ENCODE data around the gene GIMAP5. TPM values are rescaled to one million over a fixed set of nuclear protein-coding genes. Genes with fewer than 3 reads are reported as not detected.

The GIMAP5 gene
- total and polyA plus RNA-seq, 2 experiments from 2014 or later: not detected

DNA sequence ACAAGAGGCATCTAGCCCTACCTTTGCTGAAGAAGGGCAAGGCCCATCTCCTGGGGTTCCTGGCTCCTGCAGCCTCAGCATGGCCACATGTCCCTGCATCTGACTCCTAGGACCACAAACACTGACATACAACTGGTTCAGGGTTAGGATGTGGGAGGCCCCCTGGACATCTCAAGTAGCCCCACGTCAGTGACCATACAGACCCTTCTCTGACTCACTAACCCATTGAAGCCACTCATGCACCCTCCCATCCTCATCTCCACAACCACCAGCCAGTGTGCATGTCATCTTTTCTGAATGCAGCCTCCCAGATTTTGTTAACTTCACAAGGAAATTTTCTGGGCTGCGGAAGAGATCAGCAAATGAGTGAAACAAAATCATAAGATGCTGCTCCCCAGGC is 44.7 kb downstream of the GIMAP5 start:
- TF ChIP-seq EZH2phosphoT487 (IDR thresholded peaks at IDR 0.05; ENCODE audit: insufficient read depth, low read depth): no peak
- no peak for TF ChIP-seq EZH2 (IDR thresholded peaks at IDR 0.05; ENCODE audit: insufficient read depth, poor library complexity, severe bottlenecking)
- no peak overlapping the region for H3K4me2 ChIP-seq (ENCODE audit: unreplicated experiment)
- H3K27me3 ChIP-seq (replicated peaks; ENCODE audit: insufficient read depth): no peaks in the 10 kb centered on the region; the same call in 1 of the 2 replicates
- in situ Hi-C loops (cut with MboI): no loop called here
- no peak overlapping the region for H3K4me3 ChIP-seq
- H3K9ac ChIP-seq: no peak overlapping the region
- no peak overlapping the region for H2AFZ ChIP-seq
- H3K27ac ChIP-seq: no peak overlapping the region
- H3K79me2 ChIP-seq (ENCODE audit: insufficient read depth): no peaks in the 10 kb centered on the region
- no peaks in the 10 kb centered on the region for H3F3A ChIP-seq (ENCODE audit: insufficient read depth)
- no peaks in the 10 kb centered on the region for H3K36me3 ChIP-seq (ENCODE audit: low read depth)
- H3K4me1 ChIP-seq (ENCODE audit: insufficient read depth): no peaks in the 10 kb centered on the region
- no peaks in the 10 kb centered on the region for H3K9me3 ChIP-seq (ENCODE audit: low read depth)
- no peak for DNase-seq
- 64 to 65% methylated on average over 2 of the region's 2 CpGs for WGBS, 2 experiments (ENCODE audit: low coverage in 1 of 2, low lambda C conversion rate in 2 of 2, missing lambda C conversion rate in 2 of 2)
- H4K20me1 ChIP-seq (ENCODE audit: insufficient read depth): no peaks in the 10 kb centered on the region
- no peaks in the 10 kb centered on the region for H3K9me2 ChIP-seq (ENCODE audit: insufficient read depth)

DNA sequence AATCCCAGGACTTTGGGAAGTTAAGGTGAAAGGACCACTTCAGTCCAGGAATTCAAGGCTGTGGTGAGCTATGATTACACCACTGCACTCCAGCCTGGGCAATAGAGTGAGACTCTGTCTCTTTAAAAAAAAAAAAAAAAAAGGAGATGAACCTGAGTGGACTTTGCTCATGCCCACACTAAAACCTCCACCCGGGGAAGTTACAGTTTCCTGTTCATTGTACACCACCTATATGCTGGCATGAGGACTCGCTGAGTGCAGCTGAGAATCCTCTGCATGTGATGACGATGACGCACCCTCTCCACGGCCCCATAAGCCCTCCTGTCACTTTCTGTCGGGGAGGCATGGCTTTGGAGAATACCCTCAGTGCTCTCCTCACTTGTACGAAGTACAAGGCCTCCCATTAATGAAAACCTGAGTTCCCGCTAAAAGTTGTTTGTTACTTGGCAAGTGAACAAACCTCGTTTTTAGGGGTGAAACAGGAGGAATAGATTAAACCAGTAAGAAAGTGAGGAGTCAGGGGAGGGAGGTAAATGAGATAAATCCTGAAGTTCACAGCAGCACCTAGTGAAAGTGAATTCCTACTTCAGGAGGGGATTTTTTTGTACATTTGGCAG is 47.0 kb downstream of the GIMAP5 start:
- Histone ChIP-seq H3K36me3 (ENCODE audit: low read depth) (no peaks in the 10 kb centered on the region), H3K79me2 (ENCODE audit: insufficient read depth) (no peaks in the 10 kb centered on the region), H3K27me3 (replicated peaks; ENCODE audit: insufficient read depth) (no peaks in the 10 kb centered on the region), H2AFZ (no peak overlapping the region), H3F3A (ENCODE audit: insufficient read depth) (no peaks in the 10 kb centered on the region), H3K9ac (no peak overlapping the region), H3K4me3 (no peak overlapping the region), H4K20me1 (ENCODE audit: insufficient read depth) (no peaks in the 10 kb centered on the region), H3K27ac (no peak overlapping the region), H3K4me2 (ENCODE audit: unreplicated experiment) (no peak overlapping the region), H3K9me3 (ENCODE audit: low read depth) (no peaks in the 10 kb centered on the region), H3K4me1 (ENCODE audit: insufficient read depth) (no peaks in the 10 kb centered on the region), H3K9me2 (ENCODE audit: insufficient read depth) (no peaks in the 10 kb centered on the region)
- no peak for DNase-seq
- WGBS, 2 experiments (ENCODE audit: low coverage in 1 of 2, low lambda C conversion rate in 2 of 2, missing lambda C conversion rate in 2 of 2): 66 to 77% methylated on average over 9 of the region's 9 CpGs
- in situ Hi-C loops (cut with MboI): no loop called here
- TF ChIP-seq EZH2phosphoT487 (IDR thresholded peaks at IDR 0.05; ENCODE audit: insufficient read depth, low read depth) (no peak), EZH2 (IDR thresholded peaks at IDR 0.05; ENCODE audit: insufficient read depth, poor library complexity, severe bottlenecking) (no peak)

DNA sequence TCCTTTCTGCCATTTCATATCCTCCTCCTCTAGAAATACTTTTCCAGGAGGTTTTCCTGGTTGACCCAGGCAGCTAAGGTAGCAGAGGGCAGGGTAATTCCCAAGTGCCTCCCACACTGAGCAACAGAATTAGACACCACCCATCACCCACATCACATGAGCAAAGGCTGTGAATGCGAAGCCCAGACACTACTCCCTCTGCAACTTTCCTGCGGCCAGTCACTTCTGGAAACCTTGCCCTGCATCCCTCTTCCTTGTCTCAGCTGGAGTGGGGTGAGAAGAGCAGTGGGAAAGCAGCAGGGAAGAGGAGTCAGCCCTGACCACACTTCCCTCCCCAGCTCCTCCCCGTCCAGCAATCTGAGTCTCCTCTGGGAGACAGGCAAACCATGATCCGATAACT is 47.7 kb downstream of the GIMAP5 start:
- H3K4me2 ChIP-seq (ENCODE audit: unreplicated experiment): no peak overlapping the region
- no peak overlapping the region for H3K27ac ChIP-seq
- H3K4me3 ChIP-seq: no peak overlapping the region
- no peaks in the 10 kb centered on the region for H3K36me3 ChIP-seq (ENCODE audit: low read depth)
- H3K9me2 ChIP-seq (ENCODE audit: insufficient read depth): no peaks in the 10 kb centered on the region
- H3F3A ChIP-seq (ENCODE audit: insufficient read depth): no peaks in the 10 kb centered on the region
- no peaks in the 10 kb centered on the region for H4K20me1 ChIP-seq (ENCODE audit: insufficient read depth)
- no peak overlapping the region for H3K9ac ChIP-seq
- no peaks in the 10 kb centered on the region for H3K9me3 ChIP-seq (ENCODE audit: low read depth)
- 73 to 78% methylated on average over 4 of the region's 4 CpGs for WGBS, 2 experiments (ENCODE audit: low coverage in 1 of 2, low lambda C conversion rate in 2 of 2, missing lambda C conversion rate in 2 of 2)
- H3K27me3 ChIP-seq (replicated peaks; ENCODE audit: insufficient read depth): no peaks in the 10 kb centered on the region
- DNase-seq: no peak
- no peak overlapping the region for H2AFZ ChIP-seq
- TF ChIP-seq EZH2phosphoT487 (IDR thresholded peaks at IDR 0.05; ENCODE audit: insufficient read depth, low read depth) (no peak), EZH2 (IDR thresholded peaks at IDR 0.05; ENCODE audit: insufficient read depth, poor library complexity, severe bottlenecking) (no peak)
- in situ Hi-C loops (cut with MboI): no loop called here
- no peaks in the 10 kb centered on the region for H3K4me1 ChIP-seq (ENCODE audit: insufficient read depth)
- H3K79me2 ChIP-seq (ENCODE audit: insufficient read depth): no peaks in the 10 kb centered on the region

DNA sequence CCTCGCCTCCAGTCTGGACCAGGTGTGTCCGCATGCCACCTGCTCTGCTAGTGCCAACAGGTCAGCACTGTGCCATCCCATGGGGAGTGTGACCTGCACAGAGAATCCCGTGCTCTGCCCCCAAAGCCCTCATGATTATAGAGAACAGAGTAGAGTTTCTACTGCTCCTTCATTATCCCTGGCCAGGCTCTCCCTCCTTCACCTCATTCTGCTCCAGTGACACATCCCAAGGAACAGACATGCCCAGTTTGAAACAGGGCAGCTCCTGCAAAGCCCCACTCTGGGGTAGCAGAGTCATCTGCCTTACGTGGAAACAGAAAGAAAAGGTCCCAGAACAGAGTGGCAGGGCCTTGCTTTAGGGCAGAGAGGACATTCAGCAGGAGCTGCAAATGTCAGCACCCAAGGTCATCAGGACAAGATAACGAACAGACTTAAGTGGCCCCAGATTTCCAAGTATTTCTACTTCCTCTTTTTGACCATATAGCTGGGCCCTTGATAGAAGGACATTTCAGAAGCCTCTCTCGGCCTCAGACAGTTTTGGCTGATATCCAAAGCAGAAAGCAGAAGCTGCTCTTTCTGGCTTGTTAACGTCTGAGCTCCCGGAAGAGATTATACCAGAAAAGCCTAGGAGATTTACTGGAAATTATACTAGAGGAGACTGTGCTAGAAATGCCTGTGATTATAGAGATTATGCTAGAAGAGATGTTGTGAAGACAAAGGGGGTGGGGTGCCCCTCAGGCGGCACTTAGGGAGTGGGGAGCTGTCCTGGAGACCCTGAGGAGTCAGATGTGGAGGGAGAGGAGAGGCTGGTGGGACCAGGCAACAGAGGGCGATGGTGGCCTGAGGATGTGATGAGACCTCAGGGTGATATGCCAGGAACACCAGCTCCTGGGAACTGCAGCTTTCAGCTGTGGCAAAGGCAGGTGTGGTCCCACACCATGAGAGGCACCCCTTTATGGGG is 50.4 kb downstream of the GIMAP5 start:
- no peaks in the 10 kb centered on the region for H3F3A ChIP-seq (ENCODE audit: insufficient read depth)
- WGBS, 2 experiments (ENCODE audit: low coverage in 1 of 2, low lambda C conversion rate in 2 of 2, missing lambda C conversion rate in 2 of 2): 31 to 33% methylated on average over 10 of the region's 10 CpGs
- no peak overlapping the region for H3K27ac ChIP-seq
- no peak overlapping the region for H2AFZ ChIP-seq
- TF ChIP-seq EZH2phosphoT487 (IDR thresholded peaks at IDR 0.05; ENCODE audit: insufficient read depth, low read depth) (no peak), EZH2 (IDR thresholded peaks at IDR 0.05; ENCODE audit: insufficient read depth, poor library complexity, severe bottlenecking) (no peak)
- H3K9ac ChIP-seq: no peak overlapping the region
- peak; percentile 18 for DNase-seq
- no peaks in the 10 kb centered on the region for H3K79me2 ChIP-seq (ENCODE audit: insufficient read depth)
- H3K27me3 ChIP-seq (replicated peaks; ENCODE audit: insufficient read depth): no peaks in the 10 kb centered on the region
- H3K4me1 ChIP-seq (ENCODE audit: insufficient read depth): no peaks in the 10 kb centered on the region
- no peak overlapping the region for H3K4me2 ChIP-seq (ENCODE audit: unreplicated experiment)
- in situ Hi-C loops (cut with MboI): no loop called here
- H3K9me2 ChIP-seq (ENCODE audit: insufficient read depth): no peaks in the 10 kb centered on the region
- no peak overlapping the region for H3K4me3 ChIP-seq
- H3K36me3 ChIP-seq (ENCODE audit: low read depth): no peaks in the 10 kb centered on the region
- H4K20me1 ChIP-seq (ENCODE audit: insufficient read depth): no peaks in the 10 kb centered on the region
- H3K9me3 ChIP-seq (ENCODE audit: low read depth): no peaks in the 10 kb centered on the region

Data from GM23248 (cell line).